AG10803 (cell line): Measurements from ENCODE around the gene ZNF610.

ENCODE experiments used
- DNase-seq: peaks from one replicate; pipeline ENCODE4 v3.0.0; 2010; ENCODE audit warnings: low read depth
- H3K4me3 ChIP-seq: 2 replicates; pipeline ENCODE4 v1.5.1; 2011; ENCODE audit warnings: mild to moderate bottlenecking, low read length, control low read depth
- CTCF ChIP-seq: conservative IDR thresholded peaks from 2 replicates; pipeline ENCODE4 v1.5.1; 2011; ENCODE audit warnings: mild to moderate bottlenecking, low read length, control low read depth, inconsistent platforms

The ZNF610 gene

DNA sequence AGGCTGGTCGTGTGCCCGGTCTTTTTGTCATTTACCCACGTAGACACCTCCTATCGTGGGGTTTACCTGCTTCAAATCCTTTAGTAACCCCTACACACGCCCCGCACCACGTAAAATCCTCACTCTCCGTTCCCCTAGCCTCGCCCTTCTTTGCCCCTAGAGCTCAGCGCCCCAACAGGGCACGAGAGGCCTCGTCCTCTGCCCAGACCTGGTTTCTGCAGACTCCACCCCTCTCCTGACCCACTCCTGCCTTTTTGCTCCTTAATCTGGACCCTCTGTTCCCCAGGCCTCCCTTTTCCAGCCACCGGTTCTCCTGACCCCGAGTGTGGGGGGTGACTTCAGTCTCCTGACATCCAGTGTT is 62.0 kb downstream of the ZNF610 start:
- peak overlapping the region; percentile 91 for H3K4me3 ChIP-seq
- peak; percentile 6 for DNase-seq
- TF ChIP-seq CTCF: no peak; the same call in 1 of the 2 replicates

DNA sequence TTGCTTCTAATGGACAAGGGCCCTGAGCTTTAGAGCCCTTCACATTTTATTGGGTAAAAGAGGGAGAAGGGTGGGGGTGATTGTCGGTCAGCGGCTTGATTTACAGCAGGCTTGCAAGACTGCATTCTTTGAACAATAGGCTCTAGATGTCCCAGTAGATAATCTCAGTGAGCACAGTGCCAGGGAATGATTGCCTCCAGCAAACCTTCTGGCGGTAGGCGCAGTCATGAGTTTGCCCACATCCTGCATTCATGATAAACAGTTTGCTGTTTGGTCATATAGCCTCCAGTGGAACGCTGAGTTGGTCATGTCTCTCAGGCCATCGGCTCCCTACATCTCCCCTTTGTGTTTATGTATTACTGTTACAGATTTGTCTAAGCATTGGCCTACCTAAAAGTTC is 74.2 kb downstream of the ZNF610 start:
- no peak for DNase-seq
- TF ChIP-seq CTCF: no peak
- no peak overlapping the region for H3K4me3 ChIP-seq

GRCh38 chr19:52415711-52416110 is 79.7 kb downstream of the ZNF610 start:
- no peak for TF ChIP-seq CTCF
- DNase-seq: no peak
- no peak overlapping the region for H3K4me3 ChIP-seq
